Thoracic aorta (tissue), 2 donors: ENCODE data around the gene SH3BP1. TPM values are rescaled to one million over a fixed set of nuclear protein-coding genes. Genes with fewer than 3 reads are reported as not detected.
A peak's percentile ranks its signal among the peaks of the same experiment; 100 is the strongest.
"Not testable (repeated sequence)": the region's sequence is repeated elsewhere in the genome, so short reads cannot be mapped to it uniquely, and the experiment has no call there.

ENCODE experiments used
- ATAC-seq: fragments of 150-250 bp; one replicate; pipeline ENCODE4 v1.8.0; 2017; ENCODE audit warnings: low read depth; ENCODE audit not compliant: insufficient number of reproducible peaks, low FRiP score
- DNase-seq: peaks from one replicate; pipeline ENCODE4 v3.0.0-alpha.2; 2020; ENCODE audit warnings: low spot score
- H3K27ac ChIP-seq, 2 donors: fragments of 200-600 bp; sonication (generic); 1 replicate in 1 of 2; 2 replicates in 1 of 2; pipeline ENCODE4 v1.5.1; 2016; ENCODE audit warnings: mild to moderate bottlenecking in 2 of 2, moderate library complexity in 2 of 2
- H3K27me3 ChIP-seq: fragments of 200-600 bp; sonication (generic); replicated peaks from 2 replicates; pipeline ENCODE4 v1.6.0; 2016; ENCODE audit warnings: mild to moderate bottlenecking; ENCODE audit not compliant: insufficient read depth
- H3K36me3 ChIP-seq: fragments of 200-600 bp; sonication (generic); one replicate; pipeline ENCODE4 v1.5.1; 2016
- H3K4me1 ChIP-seq, 2 donors: fragments of 200-600 bp; sonication (generic); 1 replicate in 1 of 2; 2 replicates in 1 of 2; pipeline versions ENCODE4 v1.5.1 to v1.6.0; 2016; ENCODE audit warnings: low read depth in 2 of 2, mild to moderate bottlenecking in 1 of 2; ENCODE audit not compliant: control insufficient read depth in 1 of 2
- H3K4me3 ChIP-seq: fragments of 200-600 bp; sonication (generic); 2 replicates; pipeline ENCODE4 v1.5.1; 2016; ENCODE audit warnings: mild to moderate bottlenecking
- H3K9me3 ChIP-seq: fragments of 200-600 bp; sonication (generic); 2 replicates; pipeline ENCODE4 v1.5.1; 2016
- CTCF ChIP-seq: fragments of 200-600 bp; sonication (generic); IDR thresholded peaks from one replicate; pipeline ENCODE4 v1.5.1; 2019; ENCODE audit warnings: antibody characterized with exemption
- total RNA-seq, 2 donors: library from RNA; depleted of rRNA; stranded (reverse); fragments of >200 nt; gene quantifications; one replicate each; pipeline versions ENCODE4 v1.1.0 to v1.2.3, GENCODE V29; 2016

SH3BP1 gene
- total RNA-seq, 2 donors from 2014 or later = 5.6 to 14.2 TPM

- Histone ChIP-seq H3K4me3 (no peak overlapping the region), H3K4me1 (peaks cover under 1% of the 10 kb centered on the region in 2 donors), H3K27me3 (no peaks in the 10 kb centered on the region), H3K27ac (no peak overlapping the region), H3K9me3 (no peaks in the 10 kb centered on the region), H3K36me3 (no peaks in the 10 kb centered on the region)
- DNase-seq (no peak), ATAC-seq (no peak)
- no peak for TF ChIP-seq CTCF
Observed at GRCh38 chr22:37601540-37602442, 37.7 kb upstream of the SH3BP1 start.

GRCh38 chr22:37602546-37603277 lies 36.8 kb upstream of the SH3BP1 start:
- not testable (repeated sequence) for H3K27ac ChIP-seq, H3K4me3 ChIP-seq, DNase-seq, ATAC-seq, H3K27me3 ChIP-seq, H3K36me3 ChIP-seq, H3K9me3 ChIP-seq, H3K4me1 ChIP-seq

- no peak for TF ChIP-seq CTCF
- no peaks in the 10 kb centered on the region for H3K9me3 ChIP-seq
- no peaks in the 10 kb centered on the region for H3K27me3 ChIP-seq
Observed at GRCh38 chr22:37604074-37604473, 35.4 kb upstream of the SH3BP1 start.

DNA sequence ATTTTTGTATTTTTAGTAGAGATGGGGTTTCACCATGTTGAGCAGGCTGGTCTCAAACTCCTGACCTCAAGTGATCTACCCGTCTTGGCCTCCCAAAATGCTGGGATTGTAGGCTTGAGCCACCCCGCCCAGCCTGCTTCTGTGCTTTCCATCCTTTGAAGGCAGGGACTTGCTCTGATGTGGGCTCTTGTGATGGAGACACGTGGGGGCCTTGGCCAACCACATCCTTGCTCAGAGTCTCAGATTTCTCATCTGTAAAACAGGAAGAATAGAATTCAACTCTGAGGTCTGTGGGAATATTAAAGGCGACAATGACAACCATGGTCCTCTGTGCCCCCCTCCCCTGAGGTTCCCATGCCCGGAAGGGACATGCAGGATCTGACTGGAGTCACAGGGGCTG lies 34.6 kb upstream of the SH3BP1 start:
- H3K36me3 ChIP-seq = no peaks in the 10 kb centered on the region
- H3K9me3 ChIP-seq = no peaks in the 10 kb centered on the region
- H3K27ac ChIP-seq = no peak overlapping the region
- no peak for TF ChIP-seq CTCF
- H3K27me3 ChIP-seq = no peaks in the 10 kb centered on the region
- no peak for DNase-seq
- no peak overlapping the region for H3K4me3 ChIP-seq
- H3K4me1 ChIP-seq = peaks cover 13 to 17% of the 10 kb centered on the region in 2 donors
- no peak for ATAC-seq

More at GRCh38 chr22:37604074-37604473, 35.4 kb upstream of the SH3BP1 start:
- ATAC-seq (no peak), DNase-seq (no peak)
- no peak overlapping the region for H3K4me3 ChIP-seq
- H3K36me3 ChIP-seq = no peaks in the 10 kb centered on the region
- H3K27ac ChIP-seq = no peak overlapping the region
- H3K4me1 ChIP-seq = peaks cover 8 to 10% of the 10 kb centered on the region in 2 donors

GRCh38 chr22:37607010-37607934 lies 32.2 kb upstream of the SH3BP1 start:
- DNase-seq (no peak), ATAC-seq (no peak)
- H3K9me3 ChIP-seq = no peaks in the 10 kb centered on the region
- H3K4me1 ChIP-seq = peaks cover 14 to 35% of the 10 kb centered on the region in 2 donors
- peak overlapping the region in 1 of 2 donors; percentile 91 for H3K27ac ChIP-seq
- H3K27me3 ChIP-seq = no peaks in the 10 kb centered on the region
- TF ChIP-seq CTCF = peak; percentile 95
- peak overlapping the region; percentile 74 for H3K4me3 ChIP-seq
- no peaks in the 10 kb centered on the region for H3K36me3 ChIP-seq
